DOHH2 (cell line): ENCODE data around the gene CD72.

Experiments
- H3F3A ChIP-seq: fragments of 200-600 bp; sonication (generic), shearing (Covaris generic); 2 replicates; pipeline ENCODE4 v1.6.0; 2016; ENCODE audit warnings: antibody characterized with exemption, mild to moderate bottlenecking; ENCODE audit not compliant: control insufficient read depth, insufficient read depth
- H3K27ac ChIP-seq: fragments of 200-600 bp; sonication (generic); 2 replicates; pipeline ENCODE4 v1.5.1; 2014; ENCODE audit warnings: low read depth, mild to moderate bottlenecking, low read length, moderate library complexity
- H3K27me3 ChIP-seq: fragments of 200-600 bp; sonication (generic); 2 replicates; pipeline ENCODE4 v1.6.1; 2014; ENCODE audit warnings: mild to moderate bottlenecking, low read length, mixed read lengths; ENCODE audit not compliant: control insufficient read depth
- H3K36me3 ChIP-seq: fragments of 200-600 bp; sonication (generic); 2 replicates; pipeline ENCODE4 v1.6.1; 2014; ENCODE audit warnings: mild to moderate bottlenecking, low read length, moderate library complexity, mixed read lengths; ENCODE audit not compliant: control insufficient read depth
- H3K4me1 ChIP-seq: fragments of 200-600 bp; sonication (generic); 2 replicates; pipeline ENCODE4 v1.6.1; 2014; ENCODE audit warnings: mild to moderate bottlenecking, low read length, mixed read lengths; ENCODE audit not compliant: control insufficient read depth
- H3K4me2 ChIP-seq: fragments of 200-600 bp; sonication (generic); 2 replicates; pipeline ENCODE4 v1.6.0; 2014; ENCODE audit warnings: mild to moderate bottlenecking, low read length, moderate library complexity
- H3K4me3 ChIP-seq: fragments of 200-600 bp; sonication (generic); 2 replicates; pipeline ENCODE4 v1.5.1; 2014; ENCODE audit warnings: mild to moderate bottlenecking, low read length, mixed read lengths
- H3K79me2 ChIP-seq: fragments of 200-600 bp; sonication (generic); 2 replicates; pipeline ENCODE4 v1.6.1; 2014; ENCODE audit warnings: mild to moderate bottlenecking, low read length, mixed read lengths; ENCODE audit not compliant: control insufficient read depth
- H3K9me2 ChIP-seq: fragments of 200-600 bp; sonication (generic); replicated peaks from 2 replicates; pipeline ENCODE4 v1.6.1; 2014; ENCODE audit warnings: mild to moderate bottlenecking, low read length, mixed read lengths; ENCODE audit not compliant: control insufficient read depth
- H3K9me3 ChIP-seq: fragments of 200-600 bp; sonication (generic); 2 replicates; pipeline ENCODE4 v1.6.1; 2014; ENCODE audit warnings: antibody characterized with exemption, low read length, mixed read lengths; ENCODE audit not compliant: control insufficient read depth, insufficient read depth
- H4K20me1 ChIP-seq: fragments of 200-600 bp; sonication (generic); 2 replicates; pipeline ENCODE4 v1.6.0; 2014; ENCODE audit warnings: low read depth, mild to moderate bottlenecking, antibody characterized with exemption, low read length, moderate library complexity; ENCODE audit not compliant: control insufficient read depth, insufficient read depth
- EZH2phosphoT487 ChIP-seq: fragments of 200-600 bp; sonication (generic); IDR thresholded peaks from 2 replicates; pipeline ENCODE4 v1.6.1; 2017; ENCODE audit warnings: borderline replicate concordance, mild to moderate bottlenecking, antibody characterized with exemption, low read length, moderate library complexity, mixed read lengths
- TF ChIP-seq, protein P1 (sequence below): fragments of 200-600 bp; sonication (generic); IDR thresholded peaks from one replicate; pipeline ENCODE4 v1.5.1; 2014; ENCODE audit warnings: antibody characterized with exemption, mild to moderate bottlenecking, low read depth, low read length; ENCODE audit not compliant: poor library complexity, severe bottlenecking

Gene CD72

DNA sequence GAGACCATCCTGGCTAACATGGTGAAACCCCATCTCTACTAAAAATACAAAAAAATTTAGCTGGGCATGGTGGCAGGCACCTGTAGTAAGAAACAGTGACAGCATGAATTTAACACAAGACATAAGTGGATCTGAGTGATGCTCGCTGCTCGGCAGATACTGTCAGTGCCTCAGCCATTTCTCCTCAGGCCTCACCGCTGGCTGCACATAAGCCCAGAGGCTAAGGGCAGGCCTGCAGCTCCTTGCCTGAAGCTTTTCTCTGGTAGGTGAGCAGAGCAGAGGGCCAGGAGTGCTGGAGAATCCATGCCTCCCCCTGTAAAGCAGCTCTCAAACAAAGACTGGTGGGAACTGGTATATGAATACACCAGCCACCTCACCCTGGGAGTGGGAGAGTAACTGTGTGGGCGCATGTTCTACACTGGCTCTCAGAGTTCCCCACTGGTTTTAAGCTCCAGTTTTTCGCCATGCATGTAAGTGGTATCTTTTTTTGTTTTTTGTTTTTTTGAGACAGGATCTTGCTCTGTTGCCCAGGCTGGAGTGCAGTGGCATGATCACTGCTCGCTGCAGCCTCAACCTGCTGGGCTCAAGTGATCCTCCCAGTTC lies 10.3 kb upstream of the CD72 start:
- Histone ChIP-seq H3K4me3 (no peak overlapping the region), H3K4me1 (peaks cover under 1% of the 10 kb centered on the region), H3K9me3 (no peaks in the 10 kb centered on the region), H3K79me2 (no peaks in the 10 kb centered on the region), H3K27ac (no peak overlapping the region), H3F3A (peaks cover 7% of the 10 kb centered on the region; the same call in 1 of the 2 replicates), H3K36me3 (no peaks in the 10 kb centered on the region), H3K9me2 (no peaks in the 10 kb centered on the region), H3K27me3 (no peaks in the 10 kb centered on the region), H3K4me2 (no peak overlapping the region), H4K20me1 (no peaks in the 10 kb centered on the region)
- TF ChIP-seq EZH2phosphoT487, result no peak
- TF ChIP-seq, protein P1, sequence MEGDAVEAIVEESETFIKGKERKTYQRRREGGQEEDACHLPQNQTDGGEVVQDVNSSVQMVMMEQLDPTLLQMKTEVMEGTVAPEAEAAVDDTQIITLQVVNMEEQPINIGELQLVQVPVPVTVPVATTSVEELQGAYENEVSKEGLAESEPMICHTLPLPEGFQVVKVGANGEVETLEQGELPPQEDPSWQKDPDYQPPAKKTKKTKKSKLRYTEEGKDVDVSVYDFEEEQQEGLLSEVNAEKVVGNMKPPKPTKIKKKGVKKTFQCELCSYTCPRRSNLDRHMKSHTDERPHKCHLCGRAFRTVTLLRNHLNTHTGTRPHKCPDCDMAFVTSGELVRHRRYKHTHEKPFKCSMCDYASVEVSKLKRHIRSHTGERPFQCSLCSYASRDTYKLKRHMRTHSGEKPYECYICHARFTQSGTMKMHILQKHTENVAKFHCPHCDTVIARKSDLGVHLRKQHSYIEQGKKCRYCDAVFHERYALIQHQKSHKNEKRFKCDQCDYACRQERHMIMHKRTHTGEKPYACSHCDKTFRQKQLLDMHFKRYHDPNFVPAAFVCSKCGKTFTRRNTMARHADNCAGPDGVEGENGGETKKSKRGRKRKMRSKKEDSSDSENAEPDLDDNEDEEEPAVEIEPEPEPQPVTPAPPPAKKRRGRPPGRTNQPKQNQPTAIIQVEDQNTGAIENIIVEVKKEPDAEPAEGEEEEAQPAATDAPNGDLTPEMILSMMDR, result no peak

DNA sequence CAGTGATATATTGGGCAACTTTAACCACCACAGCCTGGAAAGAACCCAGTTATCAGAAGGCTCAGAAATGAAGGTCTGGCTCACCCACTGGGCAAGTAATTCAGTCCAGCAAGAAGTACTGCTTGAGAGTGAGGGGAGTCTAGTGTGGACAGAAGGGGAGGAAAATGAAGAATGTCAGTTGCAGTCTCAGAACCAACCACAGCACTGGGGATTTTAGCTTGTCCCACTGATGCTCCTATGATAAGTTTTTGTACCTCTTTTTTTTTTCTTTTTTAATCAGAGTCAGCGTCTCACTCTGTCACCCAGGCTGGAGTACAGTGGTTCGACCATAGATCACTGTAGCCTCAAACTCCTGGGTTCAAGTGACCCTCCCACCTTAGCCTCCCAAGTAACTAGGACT lies 9.4 kb upstream of the CD72 start:
- H3K4me2 ChIP-seq, result no peak overlapping the region
- no peak for TF ChIP-seq EZH2phosphoT487
- TF ChIP-seq, protein P1, result no peak
- H3K4me3 ChIP-seq, result no peak overlapping the region
- H3K4me1 ChIP-seq, result no peaks in the 10 kb centered on the region
- no peaks in the 10 kb centered on the region for H3K9me2 ChIP-seq
- no peaks in the 10 kb centered on the region for H3K27me3 ChIP-seq
- H3K36me3 ChIP-seq, result no peaks in the 10 kb centered on the region
- no peaks in the 10 kb centered on the region for H3K9me3 ChIP-seq
- no peaks in the 10 kb centered on the region for H4K20me1 ChIP-seq
- H3F3A ChIP-seq, result peaks cover 9% of the 10 kb centered on the region
- no peaks in the 10 kb centered on the region for H3K79me2 ChIP-seq
- H3K27ac ChIP-seq, result no peak overlapping the region

DNA sequence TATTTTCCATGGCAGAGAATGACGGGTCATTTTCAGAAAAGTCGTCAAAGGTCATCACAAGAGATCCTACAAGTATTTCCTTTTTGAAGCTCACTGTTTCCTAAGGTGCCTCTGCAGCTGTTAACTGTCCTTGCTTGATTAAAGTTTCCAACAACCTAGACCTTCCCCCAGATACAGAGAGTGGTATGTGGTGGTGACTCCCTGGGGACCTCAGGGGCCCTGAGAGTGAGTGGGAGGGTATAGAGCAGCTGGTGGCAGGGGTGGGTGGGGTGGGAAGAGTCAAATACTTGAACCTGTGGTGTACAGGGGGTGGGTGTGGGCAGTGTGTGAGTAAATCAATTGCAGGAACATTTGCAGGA lies 1.6 kb upstream of the CD72 start:
- H3K36me3 ChIP-seq, result 0 out of 2 replicates have a peak, but pooled peaks cover 5% of the 10 kb centered on the region
- H3K9me2 ChIP-seq, result no peaks in the 10 kb centered on the region
- no peaks in the 10 kb centered on the region for H3K79me2 ChIP-seq
- H3K9me3 ChIP-seq, result no peaks in the 10 kb centered on the region
- no peaks in the 10 kb centered on the region for H4K20me1 ChIP-seq
- no peak for TF ChIP-seq EZH2phosphoT487
- TF ChIP-seq, protein P1, result no peak
- peaks cover 44% of the 10 kb centered on the region for H3F3A ChIP-seq
- H3K4me1 ChIP-seq, result peaks cover 63% of the 10 kb centered on the region
- H3K4me3 ChIP-seq, result peak overlapping the region; percentile 72
- peak overlapping the region; percentile 99 for H3K4me2 ChIP-seq
- peak overlapping the region; percentile 76 for H3K27ac ChIP-seq
- H3K27me3 ChIP-seq, result no peaks in the 10 kb centered on the region
